ENCODE results near the gene BCOR. TPM values are rescaled to one million over a fixed set of nuclear protein-coding genes. Genes with fewer than 3 reads are reported as not detected.
A peak's percentile ranks its signal among the peaks of the same experiment; 100 is the strongest.

The BCOR gene
- total and polyA plus RNA-seq, 9 of the 15 experiments (the other 6 are each of a cell fraction or from before 2014, with no cell fraction given) = 27.5 to 113 (median 37.6) TPM

GRCh38 chrX:40030205-40030604 is 67.6 kb downstream of the BCOR start (continued):
- no peak for TF ChIP-seq TARDBP (IDR thresholded peaks at IDR 0.05)
- TF ChIP-seq ZNF445 (CRISPR knock-in tag; IDR thresholded peaks at IDR 0.05; ENCODE audit: low read depth) = no peak
- TF ChIP-seq YBX1 (IDR thresholded peaks at IDR 0.05) = no peak
- no peak for TF ChIP-seq KAT7 (CRISPR knock-in tag; IDR thresholded peaks at IDR 0.05; ENCODE audit: borderline replicate concordance)
- TF ChIP-seq NCOR1 (IDR thresholded peaks at IDR 0.05) = no peak
- no peak for TF ChIP-seq TCF15 (CRISPR knock-in tag; IDR thresholded peaks at IDR 0.05)

- no peak overlapping the region for H3K9ac ChIP-seq (ENCODE audit: insufficient read depth in 1 of 2, low read depth in 2 of 2, low read length in 2 of 2)
- FAIRE-seq = no peak
- H3K4me3 ChIP-seq = no peak overlapping the region
- 16% methylated on average over 3 of the region's 3 CpGs for WGBS (ENCODE audit: insufficient coverage, low coverage, missing lambda C conversion rate)
- no peak for DNase-seq (ENCODE audit: extremely low read depth in 1 of 4, low spot score in 3 of 4)
- no peaks in the 10 kb centered on the region; a peak in 2 of 5 replicates for H3K4me1 ChIP-seq (replicated peaks in 1 of 2; ENCODE audit: control insufficient read depth in 2 of 2, insufficient read depth in 2 of 2, low read length in 2 of 2)
- no peaks in the 10 kb centered on the region for H3K79me2 ChIP-seq (ENCODE audit: control insufficient read depth, insufficient read depth, low read length)
- H3K27me3 ChIP-seq (ENCODE audit: control insufficient read depth in 2 of 2, insufficient read depth in 2 of 2, low read length in 2 of 2) = no peaks in the 10 kb centered on the region
- POLR2A ChIA-PET = no interaction called here
- H3K36me3 ChIP-seq (ENCODE audit: control insufficient read depth, insufficient read depth, low read length) = no peaks in the 10 kb centered on the region
- H3K9me3 ChIP-seq (replicated peaks; ENCODE audit: control insufficient read depth, insufficient read depth, low read depth, low read length) = no peaks in the 10 kb centered on the region; the same call in 1 of the 2 replicates
- no peaks in the 10 kb centered on the region for H3K9me1 ChIP-seq (ENCODE audit: control insufficient read depth, insufficient read depth, low read length)
- no TSS peak for BruUV-seq (replicated peaks)
- CTCF ChIA-PET (ENCODE audit: low intra/inter-chr PET ratio) = no interaction called here
- no peak for ATAC-seq
- no peaks in the 10 kb centered on the region for H4K20me1 ChIP-seq (replicated peaks; ENCODE audit: control insufficient read depth, insufficient read depth, low read length)
- no peak overlapping the region for H3K27ac ChIP-seq (ENCODE audit: extremely low read depth, low read depth, low read length)
- 0 out of 2 replicates have a peak overlapping the region, but pooled peaks have one; percentile 38 for H2AFZ ChIP-seq (ENCODE audit: low read depth, low read length)
- TF ChIP-seq CBX1 (IDR thresholded peaks at IDR 0.05; ENCODE audit: low read depth) = no peak
- TF ChIP-seq PRDM10 (IDR thresholded peaks at IDR 0.05; ENCODE audit: partially characterized antibody) = no peak
- TF ChIP-seq ZNF511 (CRISPR knock-in tag; IDR thresholded peaks at IDR 0.05) = no peak
- no peak for TF ChIP-seq PCBP1 (IDR thresholded peaks at IDR 0.05; ENCODE audit: low read depth, low read length, poor library complexity, severe bottlenecking)
- no peak for TF ChIP-seq MAX (CRISPR knock-in tag; IDR thresholded peaks at IDR 0.05)
- no peak for TF ChIP-seq RFX1 (IDR thresholded peaks at IDR 0.05)
- no peak for TF ChIP-seq RAD51 (IDR thresholded peaks at IDR 0.05; ENCODE audit: borderline replicate concordance, low read depth)
- no peak for TF ChIP-seq BCLAF1 (IDR thresholded peaks at IDR 0.05; ENCODE audit: borderline replicate concordance in 1 of 2, control insufficient read depth in 1 of 2, low read depth in 2 of 2, low read length in 1 of 2)
- intact Hi-C loops (cut with micrococcal nuclease) (no loop called here), in situ Hi-C loops (cut with MboI) (no loop called here)
- H3K4me2 ChIP-seq (ENCODE audit: insufficient read depth, low read length) = no peak overlapping the region
These were observed 75.3 kb downstream of the BCOR start for GRCh38 chrX:40022421-40022820.
